Activated CD8-positive, alpha-beta T cell treated with anti-CD3 and anti-CD28 coated beads, Interleukin-2, amount 10 ng/mL, durations not matched to agents 7 days and 5 days (primary cell): ENCODE data around the gene C2CD3. TPM values are rescaled to one million over a fixed set of nuclear protein-coding genes. Genes with fewer than 3 reads are reported as not detected.

Source experiments
- ATAC-seq: fragments of 150-1000 bp; cut with Tn5 transposase; one replicate; pipeline ENCODE4 v1.10.0; 2021; ENCODE audit warnings: moderate library complexity
- CTCF ChIA-PET: fragments of 350-600 bp; sonication (Branson Sonifier 250); formaldehyde crosslinking; loops from one replicate; lab custom pipeline; 2021; ENCODE audit warnings: antibody characterized with exemption; lab: Charles Lee
- POLR2A ChIA-PET: fragments of 350-600 bp; sonication (Branson Sonifier 250); formaldehyde crosslinking; loops from one replicate; lab custom pipeline; 2021; ENCODE audit warnings: antibody characterized with exemption; lab: Charles Lee
- DNase-seq: peaks from one replicate; pipeline ENCODE4 v3.0.0-alpha.2; 2020
- H3K27ac Mint-ChIP-seq: one replicate; pipeline ENCODE4 v1.8.0; 2021; ENCODE audit warnings: mild to moderate bottlenecking, mixed read lengths
- H3K27me3 Mint-ChIP-seq: one replicate; pipeline ENCODE4 v1.8.0; 2021; ENCODE audit warnings: low read depth, mixed read lengths
- H3K36me3 Mint-ChIP-seq: one replicate; pipeline ENCODE4 v1.8.0; 2021; ENCODE audit warnings: low read depth, mixed read lengths
- H3K4me1 Mint-ChIP-seq: one replicate; pipeline ENCODE4 v1.8.0; 2021; ENCODE audit warnings: low read depth, mixed read lengths
- H3K4me3 Mint-ChIP-seq: one replicate; pipeline ENCODE4 v1.8.0; 2021; ENCODE audit warnings: mild to moderate bottlenecking, mixed read lengths
- H3K9me3 Mint-ChIP-seq: one replicate; pipeline ENCODE4 v1.8.0; 2022; ENCODE audit warnings: mixed read lengths; ENCODE audit not compliant: insufficient read depth
- total RNA-seq, 2 experiments: library from RNA; stranded (reverse); gene quantifications; one replicate each; pipeline ENCODE4 v1.2.3, GENCODE V29; 2021

C2CD3 gene
- total RNA-seq, 2 experiments from 2014 or later = 36.0 to 44.2 TPM

DNA sequence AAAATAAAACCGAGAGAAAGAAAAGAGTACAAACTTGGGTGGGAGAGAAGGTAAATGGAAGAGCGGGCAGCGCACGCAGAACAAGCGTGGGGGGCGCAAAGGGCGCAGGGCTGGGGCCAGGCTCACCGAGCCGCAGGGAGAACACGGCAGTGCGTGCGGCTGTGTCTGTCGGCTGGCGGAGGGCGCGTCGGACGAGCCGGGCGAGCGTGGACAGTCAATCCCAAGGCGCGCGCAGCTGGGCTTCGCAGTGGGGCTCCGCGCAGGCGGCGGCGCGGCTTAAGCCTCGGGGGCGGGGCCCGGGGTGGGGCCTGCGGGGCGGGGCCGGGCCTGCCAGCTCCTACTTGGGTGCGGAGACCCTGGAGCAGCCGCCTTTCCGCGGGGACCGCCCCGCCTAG, 188.2 kb downstream of the C2CD3 start, which contains the start of gene UCP2:
Gene UCP2 (minus strand): TSS at position 249 of the 395 bp plus-strand sequence. CDS start 4,465 bp downstream, outside the sequence.
- Mint-ChIP-seq H3K27ac (peak within 1 kb of the TSS; percentile 95), H3K27me3 (no peaks in the 10 kb centered on the region), H3K9me3 (no peaks in the 10 kb centered on the region), H3K4me1 (peaks cover 53% of the 10 kb centered on the region), H3K4me3 (peak within 1 kb of the TSS; percentile 87), H3K36me3 (peaks cover 48% of the 10 kb centered on the region)
- CTCF ChIA-PET = interaction anchor here (0.9 to 4.3 kb wide), 8 partner anchors 10 to 188 kb away, joined by 3 to 20 read pairs (median 4); partner anchors contain the start of genes C2CD3 and PPME1
- DNase-seq (peak; percentile 89), ATAC-seq (peak; percentile 70)
- POLR2A ChIA-PET = interaction anchor here (0.8 to 10.0 kb wide), 14 partner anchors 11 to 189 kb away, joined by 3 to 187 read pairs (median 7); partner anchors contain the start of genes C2CD3, COA4, PAAF1 and PPME1

DNA sequence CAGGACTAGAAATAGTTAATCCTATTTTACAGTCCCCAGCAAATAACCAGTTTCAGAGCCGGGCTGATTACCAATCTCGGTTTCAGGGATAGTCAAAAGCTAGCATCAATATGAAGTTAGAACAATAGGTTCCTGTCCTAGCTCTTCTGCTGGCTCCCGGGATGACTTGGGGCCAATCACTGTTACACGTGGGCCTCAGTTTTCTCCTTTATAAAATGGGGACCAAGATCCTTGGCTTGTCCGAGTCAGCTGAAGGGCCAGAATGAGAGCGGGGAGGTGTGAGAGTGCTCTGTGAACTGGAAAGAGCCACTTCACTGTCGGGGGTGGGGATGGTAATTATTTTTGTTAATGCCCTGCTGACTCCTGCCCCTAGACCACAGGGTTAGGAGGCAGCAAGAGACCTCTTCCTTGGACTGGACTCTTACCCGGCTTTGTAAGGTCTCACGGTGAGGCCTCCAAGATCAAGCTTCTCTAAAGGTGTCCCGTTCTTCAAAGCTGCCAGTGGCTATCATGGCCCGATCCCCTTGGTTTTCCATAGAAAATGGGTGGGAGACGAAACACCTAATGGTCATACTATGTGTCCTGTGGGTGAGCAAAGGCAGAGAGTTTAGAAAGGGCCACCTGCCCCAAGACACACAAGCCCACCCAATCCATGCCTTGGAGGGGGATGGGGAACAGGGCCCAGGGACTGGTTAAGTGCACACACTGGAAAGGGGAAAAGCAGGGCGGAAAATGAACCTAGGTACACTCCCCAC, 189.6 kb downstream of the C2CD3 start:
- peaks cover 65% of the 10 kb centered on the region for H3K4me1 Mint-ChIP-seq
- ATAC-seq = no peak
- ChIA-PET CTCF (interaction anchor here (1.0 to 4.3 kb wide), 11 partner anchors 9 to 190 kb away, joined by 3 to 29 read pairs (median 5); partner anchors contain the start of genes C2CD3 and PPME1), POLR2A (interaction anchor here (1.1 to 10.0 kb wide), 10 partner anchors 11 to 190 kb away, joined by 4 to 187 read pairs (median 14); partner anchors contain the start of genes C2CD3, PPME1 and UCP3)
- H3K36me3 Mint-ChIP-seq = peaks cover 62% of the 10 kb centered on the region
- H3K27ac Mint-ChIP-seq = peak overlapping the region; percentile 95
- H3K4me3 Mint-ChIP-seq = peak overlapping the region; percentile 87
- H3K9me3 Mint-ChIP-seq = no peaks in the 10 kb centered on the region
- H3K27me3 Mint-ChIP-seq = no peaks in the 10 kb centered on the region
- no peak for DNase-seq

DNA sequence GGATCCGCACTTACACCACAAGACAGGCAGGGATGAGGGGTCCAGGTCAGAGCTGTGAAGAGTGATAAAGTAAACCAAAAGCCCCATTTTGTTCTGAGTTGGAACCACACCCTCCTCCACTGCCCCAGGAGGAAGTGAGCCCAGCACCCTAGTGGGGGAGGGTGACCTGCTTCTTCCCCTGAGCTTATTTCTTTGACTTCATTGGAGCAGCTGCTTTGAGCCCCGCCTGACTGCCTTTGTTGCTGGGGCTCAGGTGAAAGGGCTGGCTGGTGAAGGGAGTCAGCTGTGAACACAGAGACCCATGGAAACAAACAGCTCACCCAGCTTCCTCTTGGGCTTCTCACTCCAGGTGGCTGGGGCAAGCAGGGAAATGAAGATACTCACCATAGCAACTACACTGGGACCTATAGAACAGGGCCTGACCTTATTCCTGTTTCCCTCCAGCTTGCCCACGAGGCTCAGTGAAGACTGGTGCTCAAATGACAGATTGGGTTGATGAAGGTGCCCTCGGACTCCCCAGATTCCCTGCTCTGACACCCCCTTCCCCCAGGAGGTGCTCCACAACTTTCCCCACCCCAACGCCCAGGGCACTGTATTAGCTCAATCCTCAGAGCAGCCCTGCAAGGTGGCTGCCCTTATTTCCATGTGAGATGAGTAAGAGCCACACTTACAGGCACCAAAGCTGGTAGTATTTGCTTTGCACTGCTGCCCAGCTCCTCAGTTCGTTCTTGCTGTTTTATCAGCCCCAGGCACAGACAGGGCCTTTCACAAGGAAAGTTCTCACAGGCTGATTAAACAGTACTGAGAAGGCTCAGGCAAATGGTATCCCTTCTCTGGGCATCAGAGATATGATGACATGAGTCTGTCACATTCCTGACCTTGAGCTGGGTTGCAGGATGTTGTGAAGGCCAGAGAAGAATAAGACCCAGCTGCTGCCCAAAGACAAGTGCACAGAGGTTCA, 190.5 kb downstream of the C2CD3 start:
- ATAC-seq = peak; percentile 47
- Mint-ChIP-seq H3K4me3 (peak overlapping the region; percentile 87), H3K27ac (peak overlapping the region; percentile 95), H3K4me1 (peaks cover 70% of the 10 kb centered on the region), H3K36me3 (peaks cover 71% of the 10 kb centered on the region), H3K27me3 (no peaks in the 10 kb centered on the region), H3K9me3 (no peaks in the 10 kb centered on the region)
- peak; percentile 92 for DNase-seq
- CTCF ChIA-PET = interaction anchor here (0.7 to 4.3 kb wide), 16 partner anchors 8 to 409 kb away, joined by 3 to 29 read pairs (median 5); partner anchors contain the start of genes C2CD3 and PPME1
- POLR2A ChIA-PET = interaction anchor here (0.6 to 10.0 kb wide), 13 partner anchors 10 to 513 kb away, joined by 3 to 187 read pairs (median 7); partner anchors contain the start of genes C2CD3, LIPT2, PPME1 and UCP3

DNA sequence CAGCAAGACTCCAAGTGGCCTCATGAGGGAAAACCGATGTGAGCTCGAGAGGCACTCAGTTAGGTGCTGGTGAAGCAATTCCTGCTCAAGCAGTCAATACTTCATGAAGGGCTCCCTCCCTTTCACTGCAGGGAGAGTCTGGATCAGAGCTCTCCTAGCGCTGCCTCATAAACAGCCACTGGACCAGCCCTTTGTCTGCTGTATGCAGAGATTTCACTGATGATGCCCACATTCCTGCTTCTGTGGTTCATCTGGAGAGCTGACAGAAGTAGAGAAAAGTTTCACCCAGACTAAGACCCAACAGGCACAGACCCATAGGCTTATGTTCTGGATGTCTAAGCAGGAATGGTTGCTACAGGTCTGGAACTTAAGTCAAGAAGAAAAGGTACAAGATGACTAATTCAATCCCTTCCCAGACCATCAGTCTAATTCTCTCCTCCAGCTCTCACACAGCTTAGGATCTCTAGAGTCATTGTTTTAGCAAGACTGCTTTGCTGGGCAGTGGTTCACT, 192.2 kb downstream of the C2CD3 start:
- DNase-seq (no peak), ATAC-seq (no peak)
- Mint-ChIP-seq H3K4me3 (peak overlapping the region; percentile 72), H3K4me1 (peaks cover 75% of the 10 kb centered on the region), H3K36me3 (peaks cover 88% of the 10 kb centered on the region), H3K27me3 (no peaks in the 10 kb centered on the region), H3K27ac (peak overlapping the region; percentile 90), H3K9me3 (no peaks in the 10 kb centered on the region)
- POLR2A ChIA-PET = interaction anchor here (0.8 to 10.0 kb wide), 5 partner anchors 8 to 40 kb away, joined by 4 to 187 read pairs (median 66); no protein-coding TSS in a partner anchor
- CTCF ChIA-PET = interaction anchor here (0.9 to 4.3 kb wide), 4 partner anchors 14 to 35 kb away, joined by 3 to 29 read pairs (median 15); no protein-coding TSS in a partner anchor

DNA sequence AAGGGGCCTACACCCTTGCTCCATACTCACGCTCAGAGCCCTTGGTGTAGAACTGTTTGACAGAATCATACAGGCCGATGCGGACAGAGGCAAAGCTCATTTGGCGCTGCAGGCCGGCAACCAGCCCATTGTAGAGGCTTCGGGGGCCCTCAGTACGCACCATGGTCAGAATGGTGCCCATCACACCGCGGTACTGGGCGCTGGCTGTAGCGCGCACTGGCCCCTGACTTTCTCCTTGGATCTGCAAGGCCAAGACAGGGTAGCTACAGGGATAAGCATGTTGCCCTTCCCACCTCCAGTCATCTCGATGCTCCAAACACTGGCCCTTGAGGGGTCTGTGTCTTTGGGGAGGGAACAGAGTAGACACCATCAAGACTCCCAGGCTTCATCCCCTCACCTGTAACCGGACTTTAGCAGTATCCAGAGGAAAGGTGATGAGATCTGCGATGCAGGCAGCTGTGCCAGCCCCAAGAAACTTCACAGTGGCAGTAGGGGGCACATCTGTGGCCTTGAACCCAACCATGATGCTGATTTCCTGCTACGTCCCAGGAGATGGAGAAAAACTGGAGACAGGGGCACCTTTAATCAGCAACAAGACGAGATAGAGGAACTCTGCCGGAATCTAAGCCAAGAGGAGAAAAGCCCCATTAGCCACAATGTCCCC, 192.8 kb downstream of the C2CD3 start:
- Mint-ChIP-seq H3K4me3 (no peak overlapping the region), H3K27ac (peak overlapping the region; percentile 66), H3K36me3 (peaks cover 88% of the 10 kb centered on the region), H3K27me3 (no peaks in the 10 kb centered on the region), H3K4me1 (peaks cover 77% of the 10 kb centered on the region), H3K9me3 (no peaks in the 10 kb centered on the region)
- ChIA-PET CTCF (interaction anchor here (0.9 to 2.4 kb wide), 2 partner anchors 14 to 35 kb away, joined by 3 to 6 read pairs; no protein-coding TSS in a partner anchor), POLR2A (interaction anchor here (1.7 to 10.0 kb wide), 3 partner anchors 8 to 37 kb away, joined by 4 to 187 read pairs (median 135); no protein-coding TSS in a partner anchor)
- no peak for ATAC-seq
- DNase-seq = no peak

DNA sequence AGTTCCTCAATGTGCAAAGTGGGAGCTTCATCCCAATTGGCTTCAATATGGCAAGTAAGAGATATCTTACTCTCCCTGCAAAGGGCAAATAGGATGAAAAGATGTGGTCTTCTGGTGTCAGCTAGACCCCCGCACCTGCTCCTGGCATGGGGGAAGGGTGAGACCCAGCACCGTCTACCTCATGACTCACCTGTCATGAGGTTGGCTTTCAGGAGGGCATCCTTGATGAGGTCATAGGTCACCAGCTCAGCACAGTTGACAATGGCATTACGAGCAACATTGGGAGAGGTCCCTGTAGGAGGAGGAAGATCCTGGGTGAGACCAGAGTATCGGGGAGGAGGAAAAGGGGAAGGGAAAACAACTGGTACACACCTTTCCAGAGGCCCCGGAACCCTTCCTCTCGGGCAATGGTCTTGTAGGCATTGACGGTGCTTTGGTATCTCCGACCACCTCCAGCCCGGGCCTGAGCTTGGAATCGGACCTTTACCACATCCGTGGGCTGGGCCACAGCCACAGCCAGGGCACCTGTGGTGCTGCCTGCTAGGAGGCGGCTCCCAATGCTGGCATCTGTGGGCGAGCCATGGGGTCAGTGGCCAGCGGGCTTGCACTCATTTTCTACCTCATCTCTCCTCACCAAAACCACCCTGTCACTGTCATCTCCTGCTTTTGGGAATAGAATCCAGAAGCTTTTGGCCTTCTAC, 194.2 kb downstream of the C2CD3 start:
- ChIA-PET CTCF (interaction anchor here (1.5 to 2.4 kb wide), 2 partner anchors 10 to 13 kb away, joined by 3 to 6 read pairs; no protein-coding TSS in a partner anchor), POLR2A (interaction anchor here (1.0 to 1.4 kb wide), 2 partner anchors 9 to 19 kb away, joined by 3 to 4 read pairs; no protein-coding TSS in a partner anchor)
- no peak overlapping the region for H3K4me3 Mint-ChIP-seq
- peaks cover 88% of the 10 kb centered on the region for H3K4me1 Mint-ChIP-seq
- no peaks in the 10 kb centered on the region for H3K9me3 Mint-ChIP-seq
- DNase-seq (no peak), ATAC-seq (no peak)
- H3K27ac Mint-ChIP-seq = peak overlapping the region; percentile 66
- no peaks in the 10 kb centered on the region for H3K27me3 Mint-ChIP-seq
- peaks cover 81% of the 10 kb centered on the region for H3K36me3 Mint-ChIP-seq

- DNase-seq = no peak
Measured at GRCh38 chr11:73975479-73975757, 195.4 kb downstream of the C2CD3 start.

DNA sequence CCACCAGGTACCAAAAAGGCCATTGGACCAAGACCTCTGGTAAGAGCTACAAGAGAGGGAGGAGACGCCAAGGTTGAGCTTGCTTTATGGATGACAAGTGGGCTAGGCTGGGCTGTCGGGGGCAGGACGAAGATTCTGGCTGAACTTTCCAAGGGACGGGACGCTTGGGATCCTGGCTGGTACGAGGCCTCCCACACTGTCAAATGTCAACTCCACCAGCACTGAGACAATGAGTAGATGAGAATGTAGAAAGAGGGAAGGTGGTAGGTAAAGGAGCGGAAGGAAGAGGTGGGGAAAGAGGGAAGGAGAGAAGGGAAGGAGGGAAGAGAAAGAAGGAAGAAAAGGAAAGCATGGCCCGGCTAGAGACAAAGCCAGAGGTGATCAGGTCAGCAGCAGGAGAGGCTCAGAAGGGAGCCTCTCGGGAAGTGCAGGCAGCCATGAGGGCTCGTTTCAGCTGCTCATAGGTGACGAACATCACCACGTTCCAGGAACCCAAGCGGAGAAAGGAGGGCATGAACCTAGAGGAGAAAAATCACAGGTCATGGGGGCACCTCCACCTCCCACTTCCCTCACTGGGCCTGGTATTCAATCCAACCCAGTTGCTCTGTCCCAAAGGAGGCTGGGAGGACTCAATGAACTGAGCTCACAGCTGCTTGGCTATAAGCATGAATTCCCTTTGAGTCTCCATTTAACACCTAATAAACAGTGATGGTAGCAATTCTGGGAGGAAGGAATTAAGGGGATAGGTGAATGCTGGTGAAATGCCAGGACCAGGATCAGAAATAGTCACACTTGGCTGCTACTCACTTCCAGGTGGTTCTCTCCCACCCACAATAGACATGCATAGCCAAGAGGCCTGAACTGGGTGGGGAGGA, 196.0 kb downstream of the C2CD3 start:
- H3K27me3 Mint-ChIP-seq = no peaks in the 10 kb centered on the region
- H3K27ac Mint-ChIP-seq = peak overlapping the region; percentile 79
- CTCF ChIA-PET = interaction anchor here (1.2 to 1.4 kb wide), 3 partner anchors 11 to 347 kb away, joined by 3 to 4 read pairs (median 4); no protein-coding TSS in a partner anchor
- no peaks in the 10 kb centered on the region for H3K9me3 Mint-ChIP-seq
- no peak for DNase-seq
- POLR2A ChIA-PET = interaction anchor here (0.7 to 9.5 kb wide), 4 partner anchors 7 to 196 kb away, joined by 3 to 135 read pairs (median 4); partner anchors contain the start of genes C2CD3, PPME1 and UCP2
- H3K36me3 Mint-ChIP-seq = peaks cover 63% of the 10 kb centered on the region
- H3K4me1 Mint-ChIP-seq = peaks cover 90% of the 10 kb centered on the region
- peak; percentile 1 for ATAC-seq
- H3K4me3 Mint-ChIP-seq = peak overlapping the region; percentile 51

More at GRCh38 chr11:73975479-73975757, 195.4 kb downstream of the C2CD3 start:
- H3K27ac Mint-ChIP-seq = peak overlapping the region; percentile 79
- H3K27me3 Mint-ChIP-seq = no peaks in the 10 kb centered on the region
- peaks cover 90% of the 10 kb centered on the region for H3K4me1 Mint-ChIP-seq
- ChIA-PET POLR2A (interaction anchor here (0.9 kb wide), 1 partner anchor 196 kb away, joined by 3 read pairs; the partner anchor contains the start of genes C2CD3 and PPME1), CTCF (interaction anchor here (1.4 to 1.5 kb wide), 2 partner anchors 9 to 12 kb away, joined by 3 to 4 read pairs; no protein-coding TSS in a partner anchor)
- no peak overlapping the region for H3K4me3 Mint-ChIP-seq
- ATAC-seq = no peak
- H3K36me3 Mint-ChIP-seq = peaks cover 69% of the 10 kb centered on the region
- no peaks in the 10 kb centered on the region for H3K9me3 Mint-ChIP-seq
